Upper lobe of left lung (tissue), 6 donors: Measurements from ENCODE around the gene SPATA24. TPM values are rescaled to one million over a fixed set of nuclear protein-coding genes. Genes with fewer than 3 reads are reported as not detected.

ENCODE experiments used
- ATAC-seq, 2 donors: fragments of 200-7000 bp; cut with Tn5 transposase; one replicate each; pipeline ENCODE4 v1.9.1; 2022; ENCODE audit warnings: mild to moderate bottlenecking in 2 of 2, moderate library complexity in 2 of 2; ENCODE audit not compliant: low FRiP score in 2 of 2
- DNase-seq, 2 donors: peaks; one replicate each; pipeline ENCODE4 v3.0.0-alpha.2; 2019 to 2020
- H3K27ac ChIP-seq, 4 donors: fragments of 200-600 bp; sonication (generic); one replicate each; pipeline ENCODE4 v1.5.1; 2016 to 2019
- H3K27me3 ChIP-seq, 4 donors: fragments of 200-600 bp; sonication (generic); one replicate each; pipeline ENCODE4 v1.5.1; 2017 to 2019
- H3K36me3 ChIP-seq, 4 donors: fragments of 200-600 bp; sonication (generic); one replicate each; pipeline ENCODE4 v1.5.1; 2016 to 2019
- H3K4me1 ChIP-seq, 4 donors: fragments of 200-600 bp; sonication (generic); one replicate each; pipeline ENCODE4 v1.5.1; 2018 to 2019
- H3K4me3 ChIP-seq, 4 donors: fragments of 200-600 bp; sonication (generic); one replicate each; pipeline ENCODE4 v1.5.1; 2017 to 2019; ENCODE audit warnings: mild to moderate bottlenecking in 2 of 4, moderate library complexity in 1 of 4
- H3K9me3 ChIP-seq, 4 donors: fragments of 200-600 bp; sonication (generic); one replicate each; pipeline ENCODE4 v1.5.1; 2018 to 2019
- CTCF ChIP-seq, 6 experiments: fragments of 450-650 bp in 4 of 6; fragments of 200-600 bp in 2 of 6; sonication (generic) in 2 of 6; IDR thresholded peaks; one replicate each; pipeline ENCODE4 v1.5.1; 2016 to 2019; ENCODE audit warnings: antibody characterized with exemption in 6 of 6
- EP300 ChIP-seq, 4 donors: sonication (generic); formaldehyde crosslinking; IDR thresholded peaks; one replicate each; pipeline ENCODE4 v1.5.1; 2017; ENCODE audit warnings: antibody characterized with exemption in 4 of 4, control low read depth in 2 of 4
- POLR2A ChIP-seq, 4 donors: fragments of 450-650 bp; IDR thresholded peaks; one replicate each; pipeline ENCODE4 v1.5.1; 2016 to 2017; ENCODE audit warnings: antibody characterized with exemption in 4 of 4, mild to moderate bottlenecking in 2 of 4
- POLR2AphosphoS5 ChIP-seq, 2 donors: sonication (generic); formaldehyde crosslinking; IDR thresholded peaks; one replicate each; pipeline ENCODE4 v1.5.1; 2017; ENCODE audit warnings: antibody characterized with exemption in 2 of 2
- WGBS, 2 donors: methylation state at CpG; one replicate each; pipeline ENCODE4 v1.1.5; 2017 to 2018; 5-methylcytosine and 5-hydroxymethylcytosine counted together
- total RNA-seq, 6 donors: library from RNA; depleted of rRNA in 4 of 6; stranded (reverse); fragments of >200 nt in 4 of 6; gene quantifications; one replicate each; pipeline versions ENCODE4 v1.1.0 to v1.2.1, GENCODE V29; 2016 to 2021
- donor health status: DM: no; HTN: no; CAD: no; lungs with moderate emphysema.
- donor health status: DM: no; HTN: yes; CAD: no; lungs with severe emphysema.

Gene SPATA24
- total RNA-seq, 6 donors from 2014 or later: 2.9 to 6.3 (median 4.8) TPM; not detected in 1

- Histone ChIP-seq H3K27me3 (no peaks in the 10 kb centered on the region), H3K4me1 (peaks cover 11 to 21% (median 17%) of the 10 kb centered on the region in 4 donors), H3K27ac (no peak overlapping the region), H3K4me3 (no peak overlapping the region), H3K9me3 (no peaks in the 10 kb centered on the region), H3K36me3 (peaks cover 0 to 54% (median 11%) of the 10 kb centered on the region in 4 donors)
- TF ChIP-seq POLR2AphosphoS5 (IDR thresholded peaks at IDR 0.05) (no peak), EP300 (IDR thresholded peaks at IDR 0.05) (no peak), CTCF (IDR thresholded peaks at IDR 0.05) (no peak), POLR2A (IDR thresholded peaks at IDR 0.05) (no peak)
- no peak for DNase-seq
- ATAC-seq: no peak
These were observed 12.0 kb upstream of the SPATA24 start for GRCh38 chr5:139415869-139416268.

- no peak overlapping the region for H3K4me3 ChIP-seq
- no peak overlapping the region for H3K27ac ChIP-seq
- H3K9me3 ChIP-seq: no peaks in the 10 kb centered on the region
- DNase-seq (no peak), ATAC-seq (no peak)
- TF ChIP-seq CTCF (IDR thresholded peaks at IDR 0.05) (no peak), POLR2A (IDR thresholded peaks at IDR 0.05) (no peak)
- peaks cover 11 to 21% (median 17%) of the 10 kb centered on the region in 4 donors for H3K4me1 ChIP-seq
- WGBS, 2 donors: 77 to 86% methylated on average over 8 of the region's 8 CpGs
- H3K36me3 ChIP-seq: peaks cover 0 to 49% (median 11%) of the 10 kb centered on the region in 4 donors
- H3K27me3 ChIP-seq: no peaks in the 10 kb centered on the region
These were observed 11.5 kb upstream of the SPATA24 start for GRCh38 chr5:139415221-139415861.

GRCh38 chr5:139414581-139415130 is 10.8 kb upstream of the SPATA24 start:
- Histone ChIP-seq H3K36me3 (peaks cover 0 to 42% (median 9%) of the 10 kb centered on the region in 4 donors), H3K4me3 (no peak overlapping the region), H3K27me3 (no peaks in the 10 kb centered on the region), H3K4me1 (peaks cover 11 to 21% (median 17%) of the 10 kb centered on the region in 4 donors), H3K27ac (no peak overlapping the region), H3K9me3 (no peaks in the 10 kb centered on the region)
- DNase-seq (no peak), ATAC-seq (no peak)
- WGBS, 2 donors: 83 to 87% methylated on average over 9 of the region's 9 CpGs
- TF ChIP-seq CTCF (IDR thresholded peaks at IDR 0.05) (no peak), POLR2AphosphoS5 (IDR thresholded peaks at IDR 0.05) (no peak), POLR2A (IDR thresholded peaks at IDR 0.05) (no peak), EP300 (IDR thresholded peaks at IDR 0.05) (no peak)

GRCh38 chr5:139413963-139414362 is 10.1 kb upstream of the SPATA24 start:
- H3K36me3 ChIP-seq: peaks cover 0 to 35% (median 4%) of the 10 kb centered on the region in 4 donors
- no peak overlapping the region for H3K27ac ChIP-seq
- no peak for TF ChIP-seq POLR2AphosphoS5 (IDR thresholded peaks at IDR 0.05)
- no peak for TF ChIP-seq CTCF (IDR thresholded peaks at IDR 0.05)
- no peak for TF ChIP-seq EP300 (IDR thresholded peaks at IDR 0.05)
- TF ChIP-seq POLR2A (IDR thresholded peaks at IDR 0.05): no peak
- 93% methylated on average over 6 of the region's 6 CpGs for WGBS, 2 donors
- H3K4me1 ChIP-seq: peaks cover 11 to 21% (median 16%) of the 10 kb centered on the region in 4 donors
- H3K9me3 ChIP-seq: no peaks in the 10 kb centered on the region
- DNase-seq (no peak), ATAC-seq (no peak)
- H3K27me3 ChIP-seq: no peaks in the 10 kb centered on the region
- H3K4me3 ChIP-seq: no peak overlapping the region

- no peak for TF ChIP-seq CTCF (IDR thresholded peaks at IDR 0.05)
- 97 to 98% methylated on average over 6 of the region's 6 CpGs for WGBS, 2 donors
- Histone ChIP-seq H3K27me3 (no peaks in the 10 kb centered on the region), H3K4me1 (peaks cover 8 to 20% (median 13%) of the 10 kb centered on the region in 4 donors), H3K4me3 (no peak overlapping the region), H3K36me3 (peaks cover 0 to 27% (median 4%) of the 10 kb centered on the region in 4 donors), H3K27ac (no peak overlapping the region), H3K9me3 (no peaks in the 10 kb centered on the region)
- ATAC-seq (no peak), DNase-seq (no peak)
These were observed 9.3 kb upstream of the SPATA24 start for GRCh38 chr5:139413153-139413552.
